WTC11 (cell line): ENCODE measurements around the gene FRMD4A. TPM values are rescaled to one million over a fixed set of nuclear protein-coding genes. Genes with fewer than 3 reads are reported as not detected.

Experiments
- ATAC-seq: fragments of 200-7000 bp; cut with Tn5 transposase; 2 replicates; pipeline ENCODE4 v1.10.0; 2021; ENCODE audit warnings: mild to moderate bottlenecking, moderate library complexity
- CTCF ChIA-PET: fragments of 300-600 bp; sonication (Branson Sonifier 250); formaldehyde crosslinking; loops from one replicate; lab custom pipeline; 2021; ENCODE audit warnings: antibody characterized with exemption; lab: Charles Lee
- POLR2A ChIA-PET: fragments of 350-600 bp; sonication (Branson Sonifier 250); formaldehyde crosslinking; loops from one replicate; lab custom pipeline; 2021; ENCODE audit warnings: antibody characterized with exemption; lab: Charles Lee
- DNase-seq: peaks from one replicate; pipeline ENCODE4 v3.0.0; 2021; ENCODE audit warnings: low spot score
- H3K27ac Mint-ChIP-seq: 2 replicates; pipeline ENCODE4 v1.8.0; 2021; ENCODE audit warnings: mixed read lengths
- H3K27me3 Mint-ChIP-seq: 2 replicates; pipeline ENCODE4 v1.8.0; 2021; ENCODE audit warnings: low read depth, mild to moderate bottlenecking, moderate library complexity, mixed read lengths
- H3K36me3 Mint-ChIP-seq: 2 replicates; pipeline ENCODE4 v1.8.0; 2021; ENCODE audit warnings: mixed read lengths
- H3K4me1 Mint-ChIP-seq: 2 replicates; pipeline ENCODE4 v1.8.0; 2022; ENCODE audit warnings: mixed read lengths
- H3K4me3 Mint-ChIP-seq: 2 replicates; pipeline ENCODE4 v1.8.0; 2021; ENCODE audit warnings: mild to moderate bottlenecking, moderate library complexity, mixed read lengths
- H3K9me3 Mint-ChIP-seq: 2 replicates; pipeline ENCODE4 v1.8.0; 2021; ENCODE audit warnings: mixed read lengths
- CBFB ChIP-seq: sonication (generic); formaldehyde crosslinking; IDR thresholded peaks from 2 replicates; pipeline ENCODE4 v1.8.1; 2022; ENCODE audit warnings: mild to moderate bottlenecking, low read depth, missing genetic modification reagents
- EMX1 ChIP-seq: fragments of 250-450 bp; sonication (Bioruptor Pico); IDR thresholded peaks from 2 replicates; pipeline ENCODE4 v1.8.0; 2021; ENCODE audit warnings: mild to moderate bottlenecking
- ESRRA ChIP-seq: sonication (generic); formaldehyde crosslinking; IDR thresholded peaks from 2 replicates; pipeline ENCODE4 v1.8.1; 2022; ENCODE audit warnings: mild to moderate bottlenecking, missing genetic modification reagents, borderline replicate concordance
- FOXP1 ChIP-seq: sonication (generic); formaldehyde crosslinking; IDR thresholded peaks from 2 replicates; pipeline ENCODE4 v1.8.0; 2022; ENCODE audit warnings: missing genetic modification reagents, mild to moderate bottlenecking, moderate library complexity, borderline replicate concordance
- HMGA2 ChIP-seq: fragments of 250-450 bp; sonication (Bioruptor Pico); IDR thresholded peaks from 2 replicates; pipeline ENCODE4 v1.4.0; 2021; ENCODE audit warnings: mild to moderate bottlenecking, moderate library complexity
- JAZF1 ChIP-seq: fragments of 250-450 bp; sonication (Bioruptor Pico); IDR thresholded peaks from 2 replicates; pipeline ENCODE4 v1.9.0; 2021; ENCODE audit warnings: moderate library complexity, mild to moderate bottlenecking, inconsistent platforms
- JUN ChIP-seq: sonication (generic); formaldehyde crosslinking; IDR thresholded peaks from 2 replicates; pipeline ENCODE4 v1.8.0; 2023; ENCODE audit warnings: mild to moderate bottlenecking, missing genetic modification reagents
- NFATC4 ChIP-seq: fragments of 250-450 bp; sonication (Bioruptor Pico); IDR thresholded peaks from 2 replicates; pipeline ENCODE4 v1.9.0; 2021; ENCODE audit warnings: mild to moderate bottlenecking
- NFYB ChIP-seq: sonication (generic); formaldehyde crosslinking; conservative IDR thresholded peaks from 2 replicates; pipeline ENCODE4 v1.8.0; 2022; ENCODE audit warnings: low read depth, missing genetic modification reagents
- PRRX2 ChIP-seq: fragments of 250-450 bp; sonication (Bioruptor Pico); IDR thresholded peaks from 2 replicates; pipeline ENCODE4 v1.8.0; 2021; ENCODE audit warnings: mild to moderate bottlenecking
- TEAD1 ChIP-seq: sonication (generic); formaldehyde crosslinking; IDR thresholded peaks from 2 replicates; pipeline ENCODE4 v1.8.0; 2022; ENCODE audit warnings: mild to moderate bottlenecking, missing genetic modification reagents
- total RNA-seq: library from RNA; stranded (reverse); gene quantifications from 3 replicates; pipeline ENCODE4 v1.2.3, GENCODE V29; 2021
- TF ChIP-seq, protein P1 (sequence below): sonication (generic); formaldehyde crosslinking; IDR thresholded peaks from 2 replicates; pipeline ENCODE4 v1.8.1; 2022; ENCODE audit warnings: low read depth, mild to moderate bottlenecking, moderate library complexity, missing genetic modification reagents, borderline replicate concordance
- TF ChIP-seq, protein P2 (sequence below): fragments of 250-450 bp; sonication (Bioruptor Pico); IDR thresholded peaks from 2 replicates; pipeline ENCODE4 v1.9.0; 2021; ENCODE audit warnings: mild to moderate bottlenecking
- TF ChIP-seq, protein P3 (sequence below): fragments of 250-450 bp; sonication (Bioruptor Pico); IDR thresholded peaks from 2 replicates; pipeline ENCODE4 v1.9.0; 2021; ENCODE audit warnings: mild to moderate bottlenecking
- TF ChIP-seq, protein P4 (sequence below): sonication (generic); formaldehyde crosslinking; IDR thresholded peaks from 2 replicates; pipeline ENCODE4 v1.8.1; 2023; ENCODE audit warnings: mild to moderate bottlenecking, missing genetic modification reagents
- TF ChIP-seq, protein P5 (sequence below): sonication (generic); formaldehyde crosslinking; IDR thresholded peaks from 2 replicates; pipeline ENCODE4 v1.8.1; 2022; ENCODE audit warnings: mild to moderate bottlenecking, moderate library complexity, missing genetic modification reagents
- TF ChIP-seq, protein P6 (sequence below): sonication (generic); formaldehyde crosslinking; IDR thresholded peaks from 2 replicates; pipeline ENCODE4 v1.8.1; 2022; ENCODE audit warnings: low read depth, missing genetic modification reagents, borderline replicate concordance
- TF ChIP-seq, protein P7 (sequence below): sonication (generic); formaldehyde crosslinking; IDR thresholded peaks from 2 replicates; pipeline ENCODE4 v1.8.1; 2022; ENCODE audit warnings: mild to moderate bottlenecking, missing genetic modification reagents, moderate library complexity, borderline replicate concordance
- TF ChIP-seq, protein P8 (sequence below): sonication (generic); formaldehyde crosslinking; conservative IDR thresholded peaks from 2 replicates; pipeline ENCODE4 v1.8.1; 2023; ENCODE audit warnings: mild to moderate bottlenecking, low read depth, missing genetic modification reagents, moderate library complexity

The FRMD4A gene
- total RNA-seq, 1 experiment from 2014 or later, result 35.5 TPM

DNA sequence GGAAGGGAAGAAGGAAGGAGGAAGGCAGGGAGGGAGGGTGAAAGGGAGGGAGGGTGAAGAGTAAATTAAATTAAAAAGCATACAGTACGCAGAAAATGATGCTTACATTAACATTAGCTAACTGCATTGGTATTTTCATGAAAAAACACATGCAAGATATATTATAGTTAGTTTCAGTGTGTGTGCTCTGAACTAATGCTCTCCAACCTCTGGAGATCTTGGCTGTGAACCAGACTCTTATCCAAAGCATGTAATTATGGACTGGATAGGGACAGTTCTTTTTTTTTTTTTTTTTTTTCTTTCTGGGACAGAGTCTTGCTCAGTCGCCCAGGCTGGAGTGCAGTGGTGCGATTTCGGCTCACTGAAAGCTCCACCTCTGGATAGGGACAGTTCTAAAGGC lies 357.0 kb downstream of the FRMD4A start:
- ATAC-seq (no peak), DNase-seq (no peak)
- Mint-ChIP-seq H3K36me3 (no peaks in the 10 kb centered on the region), H3K9me3 (no peaks in the 10 kb centered on the region), H3K27ac (no peak overlapping the region), H3K4me1 (peaks cover 45% of the 10 kb centered on the region), H3K27me3 (no peaks in the 10 kb centered on the region), H3K4me3 (no peak overlapping the region)
- ChIA-PET CTCF (no interaction called here), POLR2A (no interaction called here)
- TF ChIP-seq, protein P1, sequence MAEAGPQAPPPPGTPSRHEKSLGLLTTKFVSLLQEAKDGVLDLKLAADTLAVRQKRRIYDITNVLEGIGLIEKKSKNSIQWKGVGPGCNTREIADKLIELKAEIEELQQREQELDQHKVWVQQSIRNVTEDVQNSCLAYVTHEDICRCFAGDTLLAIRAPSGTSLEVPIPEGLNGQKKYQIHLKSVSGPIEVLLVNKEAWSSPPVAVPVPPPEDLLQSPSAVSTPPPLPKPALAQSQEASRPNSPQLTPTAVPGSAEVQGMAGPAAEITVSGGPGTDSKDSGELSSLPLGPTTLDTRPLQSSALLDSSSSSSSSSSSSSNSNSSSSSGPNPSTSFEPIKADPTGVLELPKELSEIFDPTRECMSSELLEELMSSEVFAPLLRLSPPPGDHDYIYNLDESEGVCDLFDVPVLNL, result no peak
- TF ChIP-seq PRRX2 (CRISPR knock-in tag) (no peak), JAZF1 (no peak), CBFB (CRISPR knock-in tag) (no peak), JUN (CRISPR knock-in tag) (no peak), NFYB (CRISPR knock-in tag) (no peak), NFATC4 (CRISPR knock-in tag) (no peak), ESRRA (CRISPR knock-in tag) (no peak), FOXP1 (CRISPR knock-in tag) (no peak), EMX1 (CRISPR knock-in tag) (no peak), HMGA2 (no peak), TEAD1 (CRISPR knock-in tag) (no peak)
- TF ChIP-seq, protein P2, sequence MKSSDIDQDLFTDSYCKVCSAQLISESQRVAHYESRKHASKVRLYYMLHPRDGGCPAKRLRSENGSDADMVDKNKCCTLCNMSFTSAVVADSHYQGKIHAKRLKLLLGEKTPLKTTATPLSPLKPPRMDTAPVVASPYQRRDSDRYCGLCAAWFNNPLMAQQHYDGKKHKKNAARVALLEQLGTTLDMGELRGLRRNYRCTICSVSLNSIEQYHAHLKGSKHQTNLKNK (CRISPR knock-in tag), result no peak
- TF ChIP-seq, protein P3, sequence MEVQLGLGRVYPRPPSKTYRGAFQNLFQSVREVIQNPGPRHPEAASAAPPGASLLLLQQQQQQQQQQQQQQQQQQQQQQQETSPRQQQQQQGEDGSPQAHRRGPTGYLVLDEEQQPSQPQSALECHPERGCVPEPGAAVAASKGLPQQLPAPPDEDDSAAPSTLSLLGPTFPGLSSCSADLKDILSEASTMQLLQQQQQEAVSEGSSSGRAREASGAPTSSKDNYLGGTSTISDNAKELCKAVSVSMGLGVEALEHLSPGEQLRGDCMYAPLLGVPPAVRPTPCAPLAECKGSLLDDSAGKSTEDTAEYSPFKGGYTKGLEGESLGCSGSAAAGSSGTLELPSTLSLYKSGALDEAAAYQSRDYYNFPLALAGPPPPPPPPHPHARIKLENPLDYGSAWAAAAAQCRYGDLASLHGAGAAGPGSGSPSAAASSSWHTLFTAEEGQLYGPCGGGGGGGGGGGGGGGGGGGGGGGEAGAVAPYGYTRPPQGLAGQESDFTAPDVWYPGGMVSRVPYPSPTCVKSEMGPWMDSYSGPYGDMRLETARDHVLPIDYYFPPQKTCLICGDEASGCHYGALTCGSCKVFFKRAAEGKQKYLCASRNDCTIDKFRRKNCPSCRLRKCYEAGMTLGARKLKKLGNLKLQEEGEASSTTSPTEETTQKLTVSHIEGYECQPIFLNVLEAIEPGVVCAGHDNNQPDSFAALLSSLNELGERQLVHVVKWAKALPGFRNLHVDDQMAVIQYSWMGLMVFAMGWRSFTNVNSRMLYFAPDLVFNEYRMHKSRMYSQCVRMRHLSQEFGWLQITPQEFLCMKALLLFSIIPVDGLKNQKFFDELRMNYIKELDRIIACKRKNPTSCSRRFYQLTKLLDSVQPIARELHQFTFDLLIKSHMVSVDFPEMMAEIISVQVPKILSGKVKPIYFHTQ (CRISPR knock-in tag), result no peak
- TF ChIP-seq, protein P4, sequence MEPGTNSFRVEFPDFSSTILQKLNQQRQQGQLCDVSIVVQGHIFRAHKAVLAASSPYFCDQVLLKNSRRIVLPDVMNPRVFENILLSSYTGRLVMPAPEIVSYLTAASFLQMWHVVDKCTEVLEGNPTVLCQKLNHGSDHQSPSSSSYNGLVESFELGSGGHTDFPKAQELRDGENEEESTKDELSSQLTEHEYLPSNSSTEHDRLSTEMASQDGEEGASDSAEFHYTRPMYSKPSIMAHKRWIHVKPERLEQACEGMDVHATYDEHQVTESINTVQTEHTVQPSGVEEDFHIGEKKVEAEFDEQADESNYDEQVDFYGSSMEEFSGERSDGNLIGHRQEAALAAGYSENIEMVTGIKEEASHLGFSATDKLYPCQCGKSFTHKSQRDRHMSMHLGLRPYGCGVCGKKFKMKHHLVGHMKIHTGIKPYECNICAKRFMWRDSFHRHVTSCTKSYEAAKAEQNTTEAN (CRISPR knock-in tag), result no peak
- TF ChIP-seq, protein P5, sequence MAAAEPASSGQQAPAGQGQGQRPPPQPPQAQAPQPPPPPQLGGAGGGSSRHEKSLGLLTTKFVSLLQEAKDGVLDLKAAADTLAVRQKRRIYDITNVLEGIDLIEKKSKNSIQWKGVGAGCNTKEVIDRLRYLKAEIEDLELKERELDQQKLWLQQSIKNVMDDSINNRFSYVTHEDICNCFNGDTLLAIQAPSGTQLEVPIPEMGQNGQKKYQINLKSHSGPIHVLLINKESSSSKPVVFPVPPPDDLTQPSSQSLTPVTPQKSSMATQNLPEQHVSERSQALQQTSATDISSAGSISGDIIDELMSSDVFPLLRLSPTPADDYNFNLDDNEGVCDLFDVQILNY (CRISPR knock-in tag), result no peak
- TF ChIP-seq, protein P6, sequence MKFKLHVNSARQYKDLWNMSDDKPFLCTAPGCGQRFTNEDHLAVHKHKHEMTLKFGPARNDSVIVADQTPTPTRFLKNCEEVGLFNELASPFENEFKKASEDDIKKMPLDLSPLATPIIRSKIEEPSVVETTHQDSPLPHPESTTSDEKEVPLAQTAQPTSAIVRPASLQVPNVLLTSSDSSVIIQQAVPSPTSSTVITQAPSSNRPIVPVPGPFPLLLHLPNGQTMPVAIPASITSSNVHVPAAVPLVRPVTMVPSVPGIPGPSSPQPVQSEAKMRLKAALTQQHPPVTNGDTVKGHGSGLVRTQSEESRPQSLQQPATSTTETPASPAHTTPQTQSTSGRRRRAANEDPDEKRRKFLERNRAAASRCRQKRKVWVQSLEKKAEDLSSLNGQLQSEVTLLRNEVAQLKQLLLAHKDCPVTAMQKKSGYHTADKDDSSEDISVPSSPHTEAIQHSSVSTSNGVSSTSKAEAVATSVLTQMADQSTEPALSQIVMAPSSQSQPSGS (CRISPR knock-in tag), result no peak
- TF ChIP-seq, protein P7, sequence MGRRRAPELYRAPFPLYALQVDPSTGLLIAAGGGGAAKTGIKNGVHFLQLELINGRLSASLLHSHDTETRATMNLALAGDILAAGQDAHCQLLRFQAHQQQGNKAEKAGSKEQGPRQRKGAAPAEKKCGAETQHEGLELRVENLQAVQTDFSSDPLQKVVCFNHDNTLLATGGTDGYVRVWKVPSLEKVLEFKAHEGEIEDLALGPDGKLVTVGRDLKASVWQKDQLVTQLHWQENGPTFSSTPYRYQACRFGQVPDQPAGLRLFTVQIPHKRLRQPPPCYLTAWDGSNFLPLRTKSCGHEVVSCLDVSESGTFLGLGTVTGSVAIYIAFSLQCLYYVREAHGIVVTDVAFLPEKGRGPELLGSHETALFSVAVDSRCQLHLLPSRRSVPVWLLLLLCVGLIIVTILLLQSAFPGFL (CRISPR knock-in tag), result no peak
- TF ChIP-seq, protein P8, sequence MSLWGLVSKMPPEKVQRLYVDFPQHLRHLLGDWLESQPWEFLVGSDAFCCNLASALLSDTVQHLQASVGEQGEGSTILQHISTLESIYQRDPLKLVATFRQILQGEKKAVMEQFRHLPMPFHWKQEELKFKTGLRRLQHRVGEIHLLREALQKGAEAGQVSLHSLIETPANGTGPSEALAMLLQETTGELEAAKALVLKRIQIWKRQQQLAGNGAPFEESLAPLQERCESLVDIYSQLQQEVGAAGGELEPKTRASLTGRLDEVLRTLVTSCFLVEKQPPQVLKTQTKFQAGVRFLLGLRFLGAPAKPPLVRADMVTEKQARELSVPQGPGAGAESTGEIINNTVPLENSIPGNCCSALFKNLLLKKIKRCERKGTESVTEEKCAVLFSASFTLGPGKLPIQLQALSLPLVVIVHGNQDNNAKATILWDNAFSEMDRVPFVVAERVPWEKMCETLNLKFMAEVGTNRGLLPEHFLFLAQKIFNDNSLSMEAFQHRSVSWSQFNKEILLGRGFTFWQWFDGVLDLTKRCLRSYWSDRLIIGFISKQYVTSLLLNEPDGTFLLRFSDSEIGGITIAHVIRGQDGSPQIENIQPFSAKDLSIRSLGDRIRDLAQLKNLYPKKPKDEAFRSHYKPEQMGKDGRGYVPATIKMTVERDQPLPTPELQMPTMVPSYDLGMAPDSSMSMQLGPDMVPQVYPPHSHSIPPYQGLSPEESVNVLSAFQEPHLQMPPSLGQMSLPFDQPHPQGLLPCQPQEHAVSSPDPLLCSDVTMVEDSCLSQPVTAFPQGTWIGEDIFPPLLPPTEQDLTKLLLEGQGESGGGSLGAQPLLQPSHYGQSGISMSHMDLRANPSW (CRISPR knock-in tag), result no peak
